Common myeloid progenitor, CD34-positive (primary cell): ENCODE measurements around the gene ARMS2.
A peak's percentile ranks its signal among the peaks of the same experiment; 100 is the strongest.

Experiments used
- CTCF ChIA-PET: fragments of 350-600 bp; sonication (Branson Sonifier 250); formaldehyde crosslinking; loops from one replicate; lab custom pipeline; 2021; ENCODE audit warnings: antibody characterized with exemption; lab: Charles Lee
- POLR2A ChIA-PET: fragments of 350-600 bp; sonication (Branson Sonifier 250); formaldehyde crosslinking; loops from one replicate; lab custom pipeline; 2021; ENCODE audit warnings: antibody characterized with exemption; lab: Charles Lee
- DNase-seq, 3 donors: peaks; one replicate each; pipeline versions ENCODE4 v3.0.0 to v3.0.0-alpha.2; 2013
- H3K27ac ChIP-seq, 2 experiments: 1 replicate in 1 of 2; 2 replicates in 1 of 2; pipeline ENCODE4 v1.7.0; 2013; ENCODE audit warnings: inconsistent platforms in 2 of 2, low read length in 2 of 2, mild to moderate bottlenecking in 2 of 2, low read depth in 1 of 2, moderate library complexity in 1 of 2; ENCODE audit not compliant: severe bottlenecking in 2 of 2, insufficient read depth in 1 of 2, poor library complexity in 1 of 2
- H3K27me3 ChIP-seq, 5 experiments: replicated peaks in 2 of 5; 1 replicate in 3 of 5; 2 replicates in 2 of 5; pipeline versions ENCODE4 v1.6.1 to v1.7.0; 2013; ENCODE audit warnings: low read length in 4 of 5, mild to moderate bottlenecking in 2 of 5, moderate library complexity in 2 of 5, inconsistent platforms in 1 of 5; ENCODE audit not compliant: insufficient read depth in 5 of 5, control insufficient read depth in 4 of 5
- H3K36me3 ChIP-seq, 4 experiments: 1 replicate in 2 of 4; 2 replicates in 2 of 4; pipeline versions ENCODE4 v1.6.1 to v1.7.0; 2013; ENCODE audit warnings: low read length in 3 of 4, control low read depth in 1 of 4, mild to moderate bottlenecking in 1 of 4; ENCODE audit not compliant: control insufficient read depth in 4 of 4, insufficient read depth in 4 of 4
- H3K4me1 ChIP-seq, 4 experiments: 1 replicate in 3 of 4; 2 replicates in 1 of 4; pipeline versions ENCODE4 v1.6.1 to v1.7.1; 2013; ENCODE audit warnings: low read length in 3 of 4, mild to moderate bottlenecking in 3 of 4, control low read depth in 1 of 4, inconsistent platforms in 1 of 4, moderate library complexity in 1 of 4; ENCODE audit not compliant: control insufficient read depth in 4 of 4, insufficient read depth in 4 of 4; ENCODE audit errors: control extremely low read depth in 1 of 4
- H3K4me3 ChIP-seq, 7 experiments: 1 replicate in 4 of 7; 2 replicates in 3 of 7; pipeline versions ENCODE4 v1.5.1 to v1.7.0; 2013; ENCODE audit warnings: mild to moderate bottlenecking in 7 of 7, low read length in 6 of 7, moderate library complexity in 6 of 7, inconsistent platforms in 2 of 7, low read depth in 2 of 7, control low read depth in 1 of 7; ENCODE audit not compliant: insufficient read depth in 4 of 7, control insufficient read depth in 1 of 7; ENCODE audit errors: extremely low read depth in 1 of 7
- H3K9me3 ChIP-seq, 5 experiments: 1 replicate in 4 of 5; 2 replicates in 1 of 5; pipeline versions ENCODE4 v1.6.1 to v1.7.1; 2013; ENCODE audit warnings: low read length in 4 of 5, mild to moderate bottlenecking in 2 of 5, inconsistent platforms in 1 of 5, low read depth in 1 of 5, moderate library complexity in 1 of 5; ENCODE audit not compliant: control insufficient read depth in 4 of 5, insufficient read depth in 2 of 5; ENCODE audit errors: control extremely low read depth in 1 of 5
- WGBS: methylation state at CpG from one replicate; pipeline ENCODE4 v1.1.5; 2013; ENCODE audit not compliant: insufficient coverage; 5-methylcytosine and 5-hydroxymethylcytosine counted together

Gene ARMS2

DNA sequence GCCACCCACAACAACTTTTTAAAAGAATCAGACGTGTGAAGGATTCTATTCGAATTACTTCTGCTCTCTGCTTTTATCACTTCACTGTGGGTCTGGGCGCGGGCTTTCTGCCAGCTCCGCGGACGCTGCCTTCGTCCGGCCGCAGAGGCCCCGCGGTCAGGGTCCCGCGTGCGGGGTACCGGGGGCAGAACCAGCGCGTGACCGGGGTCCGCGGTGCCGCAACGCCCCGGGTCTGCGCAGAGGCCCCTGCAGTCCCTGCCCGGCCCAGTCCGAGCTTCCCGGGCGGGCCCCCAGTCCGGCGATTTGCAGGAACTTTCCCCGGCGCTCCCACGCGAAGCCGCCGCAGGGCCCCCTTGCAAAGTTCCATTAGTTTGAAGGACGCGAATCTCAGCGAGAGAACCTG, 6.4 kb downstream of the ARMS2 start:
- no peaks in the 10 kb centered on the region for H3K36me3 ChIP-seq
- WGBS, result 0% methylated on average over 38 of the region's 40 CpGs
- ChIA-PET POLR2A (no interaction called here), CTCF (no interaction called here)
- H3K4me3 ChIP-seq, result peak overlapping the region in 3 of 7 experiments; percentile 56 to 75 (median 58)
- peaks cover 3 to 95% (median 50%) of the 10 kb centered on the region in 5 experiments for H3K27me3 ChIP-seq
- DNase-seq, result peak in 1 of 3 donors; percentile 8
- peaks cover 0 to 29% (median 11%) of the 10 kb centered on the region in 4 experiments for H3K4me1 ChIP-seq
- no peak overlapping the region for H3K27ac ChIP-seq
- H3K9me3 ChIP-seq, result no peaks in the 10 kb centered on the region

DNA sequence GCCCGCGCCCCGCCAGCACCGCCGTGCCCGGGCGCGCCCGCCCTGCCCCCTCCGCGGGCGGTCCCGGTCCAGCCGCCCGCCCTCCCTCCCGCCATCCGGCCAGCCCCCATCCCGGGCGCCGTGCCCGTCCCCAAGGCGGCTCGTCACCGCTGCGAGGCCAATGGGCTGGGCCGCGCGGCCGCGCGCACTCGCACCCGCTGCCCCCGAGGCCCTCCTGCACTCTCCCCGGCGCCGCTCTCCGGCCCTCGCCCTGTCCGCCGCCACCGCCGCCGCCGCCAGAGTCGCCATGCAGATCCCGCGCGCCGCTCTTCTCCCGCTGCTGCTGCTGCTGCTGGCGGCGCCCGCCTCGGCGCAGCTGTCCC, 6.9 kb downstream of the ARMS2 start, which contains the start of gene HTRA1:
Gene HTRA1, plus strand, starts transcription at position 187 of the 362 bp plus-strand sequence. Its CDS starts 100 bp downstream, at position 287.
- Histone ChIP-seq H3K36me3 (no peaks in the 10 kb centered on the region), H3K4me1 (peaks cover 0 to 29% (median 11%) of the 10 kb centered on the region in 4 experiments), H3K27me3 (peaks cover 3 to 93% (median 50%) of the 10 kb centered on the region in 5 experiments), H3K27ac (no peak within 1 kb of the TSS), H3K9me3 (no peaks in the 10 kb centered on the region), H3K4me3 (peak within 1 kb of the TSS in 6 of 7 experiments; percentile 2 to 75 (median 51))
- POLR2A ChIA-PET, result no interaction called here
- peak in 1 of 3 donors; percentile 18 for DNase-seq
- WGBS, result 0% methylated on average over 39 of the region's 56 CpGs
- CTCF ChIA-PET, result no interaction called here

DNA sequence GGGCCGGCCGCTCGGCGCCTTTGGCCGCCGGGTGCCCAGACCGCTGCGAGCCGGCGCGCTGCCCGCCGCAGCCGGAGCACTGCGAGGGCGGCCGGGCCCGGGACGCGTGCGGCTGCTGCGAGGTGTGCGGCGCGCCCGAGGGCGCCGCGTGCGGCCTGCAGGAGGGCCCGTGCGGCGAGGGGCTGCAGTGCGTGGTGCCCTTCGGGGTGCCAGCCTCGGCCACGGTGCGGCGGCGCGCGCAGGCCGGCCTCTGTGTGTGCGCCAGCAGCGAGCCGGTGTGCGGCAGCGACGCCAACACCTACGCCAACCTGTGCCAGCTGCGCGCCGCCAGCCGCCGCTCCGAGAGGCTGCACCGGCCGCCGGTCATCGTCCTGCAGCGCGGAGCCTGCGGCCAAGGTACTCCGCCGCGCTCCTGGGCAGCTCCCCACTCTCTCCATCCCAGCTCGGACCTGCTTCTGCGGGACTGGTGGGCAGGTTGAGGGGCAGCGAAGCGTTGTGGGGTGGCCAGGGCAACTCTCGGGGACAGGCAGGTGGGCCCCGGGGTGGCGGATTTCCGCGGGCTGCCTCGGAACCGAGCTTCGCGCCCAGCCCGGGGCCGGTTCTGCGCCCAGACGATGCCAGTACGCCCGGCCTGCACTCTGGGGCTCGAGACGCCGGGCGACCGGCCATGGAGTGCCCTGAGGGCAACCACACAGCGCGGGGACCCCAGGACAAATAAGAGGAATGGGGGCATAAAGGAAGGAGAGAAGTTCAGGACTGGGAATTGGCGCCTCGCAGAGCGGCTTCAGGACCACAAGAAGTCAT, 7.5 kb downstream of the ARMS2 start:
- ChIA-PET CTCF (no interaction called here), POLR2A (no interaction called here)
- H3K9me3 ChIP-seq, result no peaks in the 10 kb centered on the region
- peaks cover 0 to 93% (median 47%) of the 10 kb centered on the region in 5 experiments for H3K27me3 ChIP-seq
- WGBS, result under 1% methylated on average over 79 of the region's 95 CpGs
- H3K4me1 ChIP-seq, result peaks cover 0 to 29% (median 11%) of the 10 kb centered on the region in 4 experiments
- no peak overlapping the region for H3K27ac ChIP-seq
- H3K4me3 ChIP-seq, result peak overlapping the region in 6 of 7 experiments; percentile 2 to 75 (median 51)
- no peaks in the 10 kb centered on the region for H3K36me3 ChIP-seq
- DNase-seq, result peak in 2 of 3 donors; percentile 20 to 38

DNA sequence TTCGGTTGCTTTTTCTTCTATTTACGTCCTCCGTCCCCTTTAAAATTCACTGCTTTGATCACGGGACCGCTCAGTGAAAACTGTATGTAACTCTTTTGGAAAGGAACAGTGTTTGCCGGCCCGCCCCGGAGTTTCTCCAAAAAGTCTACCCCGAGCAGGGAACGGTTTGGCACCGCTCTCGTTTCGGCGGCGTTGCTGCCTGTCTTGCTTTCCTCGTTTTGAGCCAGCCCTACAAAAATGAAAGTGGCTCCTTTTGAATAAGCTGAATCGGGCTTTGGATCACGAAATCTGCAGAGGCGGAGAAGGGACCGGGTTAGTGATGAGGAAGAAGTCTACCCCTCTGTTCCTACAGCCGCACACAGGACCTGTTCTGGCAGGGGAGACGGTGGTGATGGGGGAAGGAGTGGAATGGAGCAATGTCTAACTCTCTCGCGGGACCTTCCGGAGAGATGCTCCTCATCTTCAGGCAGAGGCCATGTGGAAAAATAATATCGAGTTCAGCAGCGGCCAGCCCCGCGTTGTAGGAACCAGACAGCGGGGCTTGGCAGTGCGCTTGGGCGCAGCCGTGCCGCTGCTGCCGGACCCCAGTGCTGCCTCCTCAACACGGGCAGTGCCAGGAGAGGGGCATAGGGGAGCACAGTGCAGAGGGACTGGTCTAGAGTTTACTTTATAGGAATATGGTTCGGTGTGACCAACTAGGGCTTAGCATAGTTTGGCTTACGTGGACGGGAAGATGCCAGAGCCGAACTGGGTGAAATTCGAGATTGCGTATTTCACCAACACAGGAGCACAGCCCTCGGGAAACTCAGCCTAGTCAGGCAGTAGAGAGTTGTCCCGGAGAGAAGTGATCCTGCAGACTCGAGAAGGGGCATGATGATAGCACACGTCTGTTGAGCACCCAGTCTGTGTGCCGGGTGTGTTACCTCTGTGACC, 8.3 kb downstream of the ARMS2 start:
- CTCF ChIA-PET, result no interaction called here
- WGBS, result 20% methylated on average over 38 of the region's 47 CpGs
- Histone ChIP-seq H3K9me3 (no peaks in the 10 kb centered on the region), H3K4me3 (peak overlapping the region in 5 of 7 experiments; percentile 41 to 75 (median 58)), H3K36me3 (no peaks in the 10 kb centered on the region), H3K27ac (no peak overlapping the region), H3K27me3 (peaks cover 0 to 93% (median 40%) of the 10 kb centered on the region in 5 experiments), H3K4me1 (peaks cover 0 to 29% (median 11%) of the 10 kb centered on the region in 4 experiments)
- POLR2A ChIA-PET, result no interaction called here
- DNase-seq, result peak; percentile 22 to 48 (median 46)

DNA sequence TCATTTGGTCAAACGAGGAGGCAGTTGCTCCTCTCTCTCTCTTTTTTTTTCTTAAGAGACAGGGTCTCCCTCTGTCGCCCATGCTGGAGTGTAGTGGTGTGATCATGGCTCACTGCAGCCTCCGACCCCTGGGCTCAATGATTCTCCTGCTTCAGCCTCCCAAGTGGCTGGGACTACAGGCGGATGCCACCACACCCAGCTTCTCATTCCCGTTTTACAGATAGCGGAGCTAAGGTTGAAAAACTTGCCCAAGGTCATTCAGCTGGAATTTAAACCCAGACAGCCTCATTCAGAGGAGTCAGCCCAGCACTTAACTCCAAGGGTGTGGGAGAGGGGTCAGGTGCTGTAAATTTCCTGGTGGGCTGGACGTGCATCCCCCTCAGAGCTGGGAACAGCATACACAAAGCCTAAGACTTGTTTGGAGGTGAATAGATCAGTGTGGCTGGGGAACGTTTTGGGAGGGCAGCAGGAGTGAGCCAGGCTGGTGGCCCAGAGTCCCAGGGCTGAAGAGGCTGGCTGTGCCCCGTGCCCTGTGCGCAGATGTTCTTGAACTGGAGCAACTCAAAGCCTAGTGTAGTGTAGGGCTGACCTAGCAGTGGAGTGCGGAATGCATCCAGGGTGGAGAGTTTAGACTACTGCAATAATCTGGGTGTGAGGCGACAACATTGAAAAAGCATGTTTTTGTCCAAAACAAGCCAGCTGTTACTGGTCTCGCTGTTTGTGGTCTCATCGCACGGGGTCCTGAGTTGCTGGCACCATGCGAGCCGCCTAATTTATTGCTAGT, 9.2 kb downstream of the ARMS2 start:
- POLR2A ChIA-PET, result no interaction called here
- CTCF ChIA-PET, result no interaction called here
- WGBS, result 64% methylated on average over 12 of the region's 17 CpGs
- Histone ChIP-seq H3K27me3 (peaks cover 0 to 93% (median 37%) of the 10 kb centered on the region in 5 experiments), H3K4me3 (no peak overlapping the region), H3K36me3 (no peaks in the 10 kb centered on the region), H3K9me3 (no peaks in the 10 kb centered on the region), H3K4me1 (peaks cover 0 to 29% (median 11%) of the 10 kb centered on the region in 4 experiments), H3K27ac (no peak overlapping the region)
- no peak for DNase-seq

GRCh38 chr10:122464250-122464510, 9.7 kb downstream of the ARMS2 start:
- H3K36me3 ChIP-seq, result no peaks in the 10 kb centered on the region
- H3K4me3 ChIP-seq, result no peak overlapping the region
- no peak for DNase-seq
- ChIA-PET POLR2A (no interaction called here), CTCF (no interaction called here)
- H3K4me1 ChIP-seq, result peaks cover 0 to 29% (median 11%) of the 10 kb centered on the region in 4 experiments
- no peaks in the 10 kb centered on the region for H3K9me3 ChIP-seq
- peaks cover 0 to 93% (median 35%) of the 10 kb centered on the region in 5 experiments for H3K27me3 ChIP-seq
- WGBS, result 80% methylated on average over 4 of the region's 4 CpGs
- H3K27ac ChIP-seq, result no peak overlapping the region
